HEK293T (cell line): ENCODE results near the gene CHM.

Experiments
- BHLHE40 ChIP-seq: fragments of 450-650 bp; IDR thresholded peaks from 2 replicates; pipeline ENCODE4 v1.6.1; 2016; ENCODE audit warnings: mild to moderate bottlenecking, moderate library complexity, borderline replicate concordance
- CTBP1 ChIP-seq: fragments of 450-650 bp; IDR thresholded peaks from 2 replicates; pipeline ENCODE4 v1.6.1; 2016; ENCODE audit warnings: borderline replicate concordance
- ELF4 ChIP-seq: fragments of 450-650 bp; IDR thresholded peaks from 2 replicates; pipeline ENCODE4 v1.6.1; 2017; ENCODE audit warnings: antibody characterized with exemption
- FOXA1 ChIP-seq: fragments of 450-650 bp; IDR thresholded peaks from 2 replicates; pipeline ENCODE4 v1.6.1; 2016; ENCODE audit warnings: mild to moderate bottlenecking
- FOXK2 ChIP-seq: fragments of 450-650 bp; IDR thresholded peaks from 2 replicates; pipeline ENCODE4 v1.6.1; 2016; ENCODE audit warnings: mild to moderate bottlenecking
- FOXM1 ChIP-seq: fragments of 450-650 bp; IDR thresholded peaks from 2 replicates; pipeline ENCODE4 v1.6.1; 2017; ENCODE audit warnings: mild to moderate bottlenecking, borderline replicate concordance
- HDGF ChIP-seq: fragments of 450-650 bp; IDR thresholded peaks from 2 replicates; pipeline ENCODE4 v1.6.1; 2017; ENCODE audit warnings: antibody characterized with exemption, borderline replicate concordance
- L3MBTL2 ChIP-seq: fragments of 450-650 bp; conservative IDR thresholded peaks from 2 replicates; pipeline ENCODE4 v1.6.1; 2016; ENCODE audit warnings: mild to moderate bottlenecking
- SP1 ChIP-seq: fragments of 450-650 bp; IDR thresholded peaks from 2 replicates; pipeline ENCODE4 v1.6.1; 2017
- SUZ12 ChIP-seq: fragments of 450-650 bp; IDR thresholded peaks from 2 replicates; pipeline ENCODE4 v1.6.1; 2016; ENCODE audit warnings: mild to moderate bottlenecking
- TARDBP ChIP-seq: fragments of 450-650 bp; IDR thresholded peaks from 2 replicates; pipeline ENCODE4 v1.6.1; 2016
- ZNF384 ChIP-seq: fragments of 450-650 bp; IDR thresholded peaks from 2 replicates; pipeline ENCODE4 v1.6.1; 2016

DNA sequence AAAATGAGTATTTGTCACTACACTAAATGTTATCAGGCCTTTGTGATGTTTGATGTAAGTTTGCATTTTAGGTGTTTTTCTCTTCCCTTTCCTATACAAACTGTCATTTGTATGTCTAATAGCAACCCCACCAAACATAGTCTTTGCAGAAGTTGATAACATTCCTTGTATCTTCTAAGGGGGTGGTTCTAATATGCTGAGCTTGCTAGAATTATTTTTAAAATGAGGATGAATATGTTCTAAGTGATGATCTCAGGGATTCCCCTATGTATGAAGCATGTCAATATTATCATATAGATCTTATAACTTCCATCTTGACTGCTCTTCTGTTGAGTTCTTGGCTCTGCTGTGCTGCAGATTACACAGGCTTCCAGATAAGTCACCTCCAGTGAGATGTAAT, 3.1 kb downstream of the CHM start:
- TF ChIP-seq SP1, result no peak
- TF ChIP-seq ZNF384, result no peak
- no peak for TF ChIP-seq FOXK2
- TF ChIP-seq SUZ12, result no peak
- no peak for TF ChIP-seq FOXM1
- no peak for TF ChIP-seq TARDBP
- no peak for TF ChIP-seq L3MBTL2
- no peak for TF ChIP-seq FOXA1
- TF ChIP-seq HDGF, result no peak
- no peak for TF ChIP-seq ELF4
- no peak for TF ChIP-seq CTBP1
- no peak for TF ChIP-seq BHLHE40
